Measurements from ENCODE around the gene SEPTIN8.

SEPTIN8 gene

DNA sequence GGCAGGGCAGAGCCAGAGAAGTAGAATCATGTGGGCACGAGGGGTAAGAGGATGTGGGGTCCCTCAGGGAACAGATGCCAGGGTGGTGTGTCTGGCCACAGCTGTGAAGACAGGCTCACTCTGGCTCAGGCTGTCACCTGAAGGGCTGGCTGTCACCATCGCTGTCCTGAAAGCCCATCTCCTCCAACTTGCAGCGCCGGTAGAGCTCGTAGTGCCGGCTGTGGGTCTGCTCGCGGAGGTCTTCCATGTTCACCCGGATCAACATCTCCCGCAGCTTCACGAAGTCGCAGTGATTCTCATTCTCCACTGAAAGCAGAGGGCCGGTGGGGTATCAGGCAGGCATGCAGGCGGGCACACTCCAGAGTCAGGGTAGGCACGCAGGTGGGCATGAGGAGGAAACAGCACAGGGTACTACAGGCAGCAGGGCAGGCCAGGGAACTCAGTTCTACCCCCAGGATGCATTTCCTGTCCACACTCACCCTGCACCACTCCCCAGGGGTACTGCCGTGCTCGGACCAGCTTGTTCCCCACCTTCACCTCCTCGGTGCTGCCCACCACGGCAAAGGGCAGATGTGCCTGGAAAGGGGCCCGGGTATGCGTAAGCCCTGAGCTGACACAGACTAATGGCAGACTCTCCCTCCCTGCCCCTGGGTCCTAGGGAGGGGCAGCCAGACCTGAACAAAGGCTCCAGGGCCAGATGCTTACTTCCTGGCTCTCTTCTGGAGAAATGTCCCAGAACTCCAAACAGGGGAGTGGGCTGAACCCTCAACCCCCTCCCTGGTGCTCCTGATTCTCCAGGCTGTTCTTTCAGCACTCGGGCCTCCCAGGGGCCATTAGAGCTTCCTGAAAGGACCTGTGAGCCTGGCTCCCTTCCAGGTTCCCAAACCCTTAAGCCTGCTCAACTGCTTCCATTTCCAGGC is 15.5 kb downstream of the SEPTIN8 start:
- no peak for DNase-seq (ENCODE audit: low read depth)
- no peak overlapping the region for H3K4me3 ChIP-seq (ENCODE audit: low read depth, low read length)
- no peak for TF ChIP-seq CTCF (IDR thresholded peaks at IDR 0.05; ENCODE audit: insufficient read depth, low read depth, low read length, missing control alignments)

GRCh38 chr5:132760601-132761317 is 16.3 kb downstream of the SEPTIN8 start:
- no peak overlapping the region for H3K4me3 ChIP-seq (ENCODE audit: low read depth, low read length)
- no peak for TF ChIP-seq CTCF (IDR thresholded peaks at IDR 0.05; ENCODE audit: insufficient read depth, low read depth, low read length, missing control alignments)
- DNase-seq (ENCODE audit: low read depth), result no peak

DNA sequence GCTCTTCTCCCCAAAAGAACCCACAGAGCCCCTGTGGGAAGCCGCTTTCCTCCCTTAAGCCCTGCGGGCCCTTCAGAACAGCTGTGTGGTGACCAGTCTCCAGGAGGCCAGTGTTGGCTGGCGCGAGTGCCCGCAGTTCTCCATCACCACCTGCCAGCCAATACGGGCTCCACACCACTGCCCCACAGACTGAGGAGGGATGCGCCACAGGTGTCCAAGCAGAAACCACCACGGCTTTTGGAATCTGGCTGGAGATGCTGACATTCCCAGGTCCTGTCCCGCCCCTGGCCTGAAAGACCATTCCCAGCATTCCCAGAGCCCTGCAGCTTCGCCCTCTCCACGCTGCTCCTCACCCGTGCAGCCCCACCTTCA is 17.0 kb downstream of the SEPTIN8 start:
- DNase-seq (ENCODE audit: low read depth), result no peak
- TF ChIP-seq CTCF (IDR thresholded peaks at IDR 0.05; ENCODE audit: insufficient read depth, low read depth, low read length, missing control alignments), result no peak
- no peak overlapping the region for H3K4me3 ChIP-seq (ENCODE audit: low read depth, low read length)

DNA sequence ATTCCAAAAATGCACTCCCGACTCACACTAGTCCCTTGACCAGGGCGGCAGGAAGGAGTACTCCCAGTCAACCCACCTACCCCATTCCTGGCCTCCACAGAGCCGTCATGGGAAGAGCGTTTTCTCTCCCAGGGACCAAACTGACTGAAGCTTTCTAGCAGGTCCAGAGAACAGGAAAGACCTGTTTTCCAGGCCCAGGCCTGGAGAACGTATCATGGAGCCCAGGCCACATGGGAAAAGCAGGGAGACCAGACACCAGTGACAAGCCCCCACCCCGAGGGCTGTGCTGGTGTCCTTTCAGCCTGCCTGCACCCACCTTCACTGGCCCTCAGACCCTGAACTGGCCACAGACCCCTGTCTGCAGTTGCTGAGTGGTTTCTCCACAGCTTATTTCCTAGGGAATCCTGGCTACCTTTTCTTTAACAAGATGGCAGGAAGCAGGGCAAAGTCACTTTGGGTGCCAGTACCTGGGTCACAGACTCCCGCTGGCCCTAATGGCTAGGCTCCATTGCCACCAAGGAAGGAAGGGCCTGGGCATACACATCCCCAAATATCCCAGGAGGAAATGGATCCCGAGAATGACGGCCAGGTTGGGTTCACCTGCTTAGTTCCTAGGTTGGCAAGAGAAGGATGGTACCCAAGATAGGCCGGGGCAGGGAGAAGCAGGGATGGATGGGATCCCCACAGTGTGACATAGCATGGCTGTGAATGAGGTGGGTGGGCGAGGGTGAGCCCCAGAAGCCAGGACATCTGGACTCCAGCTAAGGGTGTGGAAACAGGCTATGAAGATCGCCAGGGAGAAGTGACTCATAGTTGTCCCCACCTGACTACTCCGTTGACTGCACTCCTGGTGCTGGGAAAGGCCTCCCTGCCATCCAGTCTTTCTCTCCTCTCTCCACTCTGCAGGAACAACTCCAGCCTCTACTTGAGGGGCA is 17.7 kb downstream of the SEPTIN8 start:
- no peak for TF ChIP-seq CTCF (IDR thresholded peaks at IDR 0.05; ENCODE audit: insufficient read depth, low read depth, low read length, missing control alignments)
- no peak for DNase-seq (ENCODE audit: low read depth)
- no peak overlapping the region for H3K4me3 ChIP-seq (ENCODE audit: low read depth, low read length)

DNA sequence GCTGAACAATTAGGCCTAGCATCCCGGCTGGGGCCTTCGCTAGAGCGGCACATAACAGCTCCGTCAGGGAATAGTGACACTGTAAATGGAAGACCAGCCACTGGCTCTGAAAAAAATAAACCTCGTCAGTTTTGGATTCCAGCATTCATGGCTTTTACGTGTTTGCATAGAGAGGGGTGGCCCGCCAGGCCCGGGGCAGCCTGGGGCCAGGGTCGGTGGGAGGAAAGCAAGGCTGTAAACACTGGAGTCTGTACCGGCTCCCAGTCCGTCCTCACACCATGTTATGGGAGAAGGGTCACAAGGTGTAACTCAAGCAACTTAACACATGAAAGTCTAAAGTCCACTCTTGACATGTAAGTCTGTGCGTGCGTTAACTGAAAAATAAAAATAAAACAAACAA is 18.6 kb downstream of the SEPTIN8 start:
- DNase-seq (ENCODE audit: low read depth), result no peak
- H3K4me3 ChIP-seq (ENCODE audit: low read depth, low read length), result no peak overlapping the region
- no peak for TF ChIP-seq CTCF (IDR thresholded peaks at IDR 0.05; ENCODE audit: insufficient read depth, low read depth, low read length, missing control alignments)

DNA sequence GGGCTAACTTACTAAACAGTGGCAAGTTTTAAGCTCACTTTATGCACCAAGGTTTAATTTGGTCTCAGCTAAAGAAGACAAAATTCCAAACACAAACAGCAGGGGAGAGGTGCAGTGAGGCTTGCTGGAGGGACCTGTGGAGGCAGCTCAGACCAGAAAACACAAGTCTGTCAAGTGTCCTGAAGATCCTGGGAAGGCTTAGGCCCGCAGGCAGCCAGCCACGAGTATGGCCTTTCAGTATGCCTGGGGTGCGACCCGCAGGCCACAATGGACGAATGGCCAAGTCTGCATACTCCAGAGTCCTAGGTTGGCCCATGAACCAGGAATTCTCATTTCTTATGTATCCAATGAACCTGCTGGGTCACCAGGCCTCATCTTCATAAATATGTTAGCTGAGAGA is 20.5 kb downstream of the SEPTIN8 start:
- TF ChIP-seq CTCF (IDR thresholded peaks at IDR 0.05; ENCODE audit: insufficient read depth, low read depth, low read length, missing control alignments), result no peak
- DNase-seq (ENCODE audit: low read depth), result no peak

More for the DNA sequence above, 20.5 kb downstream of the SEPTIN8 start:
- H3K4me3 ChIP-seq (ENCODE audit: low read depth, low read length), result no peak overlapping the region
